Measurements from ENCODE around the gene TNNT2.

TNNT2 gene

DNA sequence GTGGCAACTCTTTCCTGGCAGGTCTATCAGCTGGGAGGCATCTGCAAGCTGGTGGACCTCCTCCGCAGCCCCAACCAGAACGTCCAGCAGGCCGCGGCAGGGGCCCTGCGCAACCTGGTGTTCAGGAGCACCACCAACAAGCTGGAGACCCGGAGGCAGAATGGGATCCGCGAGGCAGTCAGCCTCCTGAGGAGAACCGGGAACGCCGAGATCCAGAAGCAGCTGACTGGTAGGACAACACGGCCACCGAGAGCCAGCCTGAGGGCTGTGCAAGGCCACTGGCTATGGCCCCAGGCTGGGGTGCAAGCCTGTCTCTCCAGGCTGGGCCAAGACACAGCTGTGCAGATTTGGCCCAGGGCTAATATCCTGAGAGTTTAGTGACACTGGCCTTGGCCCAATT lies 59.9 kb downstream of the TNNT2 start:
- Histone ChIP-seq H4K20me1 (ENCODE audit: insufficient read depth, low read length) (no peaks in the 10 kb centered on the region), H3K79me2 (ENCODE audit: low read length) (no peaks in the 10 kb centered on the region), H3K9me3 (replicated peaks; ENCODE audit: insufficient read depth, low read length) (no peaks in the 10 kb centered on the region), H3K4me1 (ENCODE audit: low read length) (no peaks in the 10 kb centered on the region), H3K4me2 (ENCODE audit: low read depth, low read length) (no peak overlapping the region), H3F3A (ENCODE audit: insufficient read depth, low read length) (no peaks in the 10 kb centered on the region), H3K9me2 (replicated peaks; ENCODE audit: insufficient read depth, low read length) (no peaks in the 10 kb centered on the region), H2AFZ (ENCODE audit: low read length) (no peak overlapping the region), H3K36me3 (replicated peaks; ENCODE audit: insufficient read depth, low read length) (no peaks in the 10 kb centered on the region), H3K27ac (ENCODE audit: low read length) (no peak overlapping the region), H3K4me3 (ENCODE audit: low read length) (no peak overlapping the region), H3K9ac (ENCODE audit: low read length) (no peak overlapping the region), H3K27me3 (replicated peaks; ENCODE audit: insufficient read depth, low read length) (peaks cover 87% of the 10 kb centered on the region)
- no peak for DNase-seq
- TF ChIP-seq EZH2 (optimal IDR thresholded peaks at IDR 0.05; ENCODE audit: low read depth, low read length) (no peak), CTCF (IDR thresholded peaks at IDR 0.05; ENCODE audit: low read length) (no peak), EZH2phosphoT487 (IDR thresholded peaks at IDR 0.05; ENCODE audit: low read length) (no peak)

- H3K9me3 ChIP-seq (replicated peaks; ENCODE audit: insufficient read depth, low read length), result no peaks in the 10 kb centered on the region
- DNase-seq, result no peak
- no peak overlapping the region for H3K4me2 ChIP-seq (ENCODE audit: low read depth, low read length)
- no peaks in the 10 kb centered on the region for H3K79me2 ChIP-seq (ENCODE audit: low read length)
- H3F3A ChIP-seq (ENCODE audit: insufficient read depth, low read length), result no peaks in the 10 kb centered on the region
- H3K27ac ChIP-seq (ENCODE audit: low read length), result no peak overlapping the region
- H3K27me3 ChIP-seq (replicated peaks; ENCODE audit: insufficient read depth, low read length), result peaks cover 84% of the 10 kb centered on the region
- H3K9ac ChIP-seq (ENCODE audit: low read length), result no peak overlapping the region
- H3K9me2 ChIP-seq (replicated peaks; ENCODE audit: insufficient read depth, low read length), result no peaks in the 10 kb centered on the region
- no peaks in the 10 kb centered on the region for H4K20me1 ChIP-seq (ENCODE audit: insufficient read depth, low read length)
- no peaks in the 10 kb centered on the region for H3K36me3 ChIP-seq (replicated peaks; ENCODE audit: insufficient read depth, low read length)
- TF ChIP-seq CTCF (IDR thresholded peaks at IDR 0.05; ENCODE audit: low read length), result no peak
- no peak for TF ChIP-seq EZH2 (optimal IDR thresholded peaks at IDR 0.05; ENCODE audit: low read depth, low read length)
- no peak for TF ChIP-seq EZH2phosphoT487 (IDR thresholded peaks at IDR 0.05; ENCODE audit: low read length)
- no peak overlapping the region for H2AFZ ChIP-seq (ENCODE audit: low read length)
- no peak overlapping the region for H3K4me3 ChIP-seq (ENCODE audit: low read length)
- H3K4me1 ChIP-seq (ENCODE audit: low read length), result no peaks in the 10 kb centered on the region
These were observed 60.9 kb downstream of the TNNT2 start for GRCh38 chr1:201316556-201316955.

- no peak overlapping the region for H3K4me2 ChIP-seq (ENCODE audit: low read depth, low read length)
- no peaks in the 10 kb centered on the region for H3K4me1 ChIP-seq (ENCODE audit: low read length)
- H3K4me3 ChIP-seq (ENCODE audit: low read length), result no peak overlapping the region
- no peaks in the 10 kb centered on the region for H3K36me3 ChIP-seq (replicated peaks; ENCODE audit: insufficient read depth, low read length)
- H4K20me1 ChIP-seq (ENCODE audit: insufficient read depth, low read length), result peaks cover 4% of the 10 kb centered on the region; the same call in 1 of the 2 replicates
- no peak overlapping the region for H3K9ac ChIP-seq (ENCODE audit: low read length)
- peaks cover 80% of the 10 kb centered on the region for H3K27me3 ChIP-seq (replicated peaks; ENCODE audit: insufficient read depth, low read length)
- H3K79me2 ChIP-seq (ENCODE audit: low read length), result no peaks in the 10 kb centered on the region
- H3K27ac ChIP-seq (ENCODE audit: low read length), result no peak overlapping the region
- no peaks in the 10 kb centered on the region for H3K9me2 ChIP-seq (replicated peaks; ENCODE audit: insufficient read depth, low read length)
- H2AFZ ChIP-seq (ENCODE audit: low read length), result no peak overlapping the region
- no peaks in the 10 kb centered on the region for H3K9me3 ChIP-seq (replicated peaks; ENCODE audit: insufficient read depth, low read length)
- no peak for DNase-seq
- no peaks in the 10 kb centered on the region for H3F3A ChIP-seq (ENCODE audit: insufficient read depth, low read length)
- TF ChIP-seq EZH2phosphoT487 (IDR thresholded peaks at IDR 0.05; ENCODE audit: low read length) (no peak), CTCF (IDR thresholded peaks at IDR 0.05; ENCODE audit: low read length) (no peak), EZH2 (optimal IDR thresholded peaks at IDR 0.05; ENCODE audit: low read depth, low read length) (no peak)
These were observed 64.4 kb downstream of the TNNT2 start for GRCh38 chr1:201313086-201313485.
